ENCODE measurements around the gene CRACR2A.

Gene CRACR2A

DNA sequence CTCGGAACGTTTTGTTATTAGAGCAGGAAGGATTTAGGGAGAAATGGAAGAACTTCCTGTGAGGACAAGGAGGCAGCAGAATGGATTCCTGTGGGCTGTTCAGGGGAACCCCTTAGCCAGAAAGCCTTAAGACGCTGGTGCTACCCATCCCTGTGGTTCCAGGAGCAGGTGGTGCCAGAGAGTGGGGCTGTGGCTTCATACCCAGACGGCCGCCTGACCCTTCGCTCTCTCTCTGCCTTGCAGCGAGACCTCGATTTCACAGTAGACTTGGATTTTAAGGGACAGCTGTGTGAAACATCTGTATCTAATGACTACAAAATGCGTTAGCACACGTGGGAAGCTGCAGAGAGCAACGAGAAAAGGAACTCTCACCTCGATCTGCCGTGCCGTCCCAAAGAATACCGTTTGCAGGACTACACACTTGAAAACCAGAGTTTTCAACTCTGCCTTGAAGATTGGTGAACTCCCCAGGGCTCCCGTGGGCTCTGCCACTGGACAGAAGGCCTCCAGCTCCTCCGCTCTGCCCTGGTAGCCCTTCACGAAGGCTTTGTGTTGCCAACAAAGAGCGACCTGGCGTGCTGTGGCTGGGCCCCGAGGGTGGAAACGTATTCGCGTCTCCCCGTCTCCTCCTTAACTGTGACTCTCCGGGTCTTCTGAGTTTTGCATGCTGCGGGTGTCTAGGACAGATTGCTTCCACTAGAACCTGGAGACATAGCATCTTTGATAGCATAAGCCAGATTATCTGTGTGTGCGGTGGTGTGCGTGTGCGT lies 159.9 kb downstream of the CRACR2A start:
- no peak for DNase-seq

DNA sequence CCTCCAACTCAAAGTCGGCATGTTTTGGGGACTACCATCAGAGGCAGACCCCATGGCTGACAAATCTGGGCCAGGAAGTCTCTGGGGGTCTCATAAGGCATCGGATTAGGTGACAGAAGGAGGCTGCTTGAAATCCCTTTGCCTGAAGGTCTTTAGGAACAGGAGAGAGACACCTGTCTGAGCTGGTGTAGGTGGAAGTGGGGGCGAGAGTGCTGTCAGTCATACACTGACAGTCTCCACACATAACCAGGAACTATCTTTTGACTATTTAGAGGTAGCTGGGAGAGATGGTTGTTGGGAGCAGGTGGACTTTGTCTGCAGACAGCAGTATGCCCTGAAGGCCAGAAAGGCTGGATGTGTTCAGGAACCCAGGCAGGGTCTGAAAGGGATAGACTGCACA lies 163.2 kb downstream of the CRACR2A start:
- no peak for DNase-seq

DNA sequence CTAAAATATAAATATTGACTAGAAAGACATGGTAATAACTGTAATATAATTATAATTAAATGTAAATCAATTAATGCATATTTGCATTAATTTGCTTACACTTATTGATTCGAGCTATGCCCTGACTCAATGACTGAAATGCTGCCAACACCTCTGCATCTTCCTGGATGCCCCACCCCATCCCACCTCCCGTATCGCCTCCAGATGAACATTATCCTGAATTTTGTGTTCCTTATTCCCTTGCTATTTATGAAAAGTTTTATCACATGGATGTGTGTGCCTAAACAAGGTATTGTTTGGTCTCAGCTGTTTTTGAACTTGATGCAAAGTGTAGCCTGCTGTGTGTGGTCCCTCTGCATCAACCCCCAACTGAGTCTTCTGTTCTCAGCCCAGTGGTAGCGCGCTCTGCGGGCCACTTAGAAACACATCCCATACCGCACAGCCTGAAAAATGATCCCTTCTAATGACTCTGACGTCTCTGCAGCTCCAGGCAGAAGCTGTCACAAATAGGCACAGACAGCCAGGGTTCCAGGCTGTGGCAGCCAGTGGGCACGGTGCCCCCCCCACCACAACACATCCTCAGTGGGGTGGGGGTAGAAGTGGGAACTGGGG lies 165.4 kb downstream of the CRACR2A start:
- no peak for DNase-seq

DNA sequence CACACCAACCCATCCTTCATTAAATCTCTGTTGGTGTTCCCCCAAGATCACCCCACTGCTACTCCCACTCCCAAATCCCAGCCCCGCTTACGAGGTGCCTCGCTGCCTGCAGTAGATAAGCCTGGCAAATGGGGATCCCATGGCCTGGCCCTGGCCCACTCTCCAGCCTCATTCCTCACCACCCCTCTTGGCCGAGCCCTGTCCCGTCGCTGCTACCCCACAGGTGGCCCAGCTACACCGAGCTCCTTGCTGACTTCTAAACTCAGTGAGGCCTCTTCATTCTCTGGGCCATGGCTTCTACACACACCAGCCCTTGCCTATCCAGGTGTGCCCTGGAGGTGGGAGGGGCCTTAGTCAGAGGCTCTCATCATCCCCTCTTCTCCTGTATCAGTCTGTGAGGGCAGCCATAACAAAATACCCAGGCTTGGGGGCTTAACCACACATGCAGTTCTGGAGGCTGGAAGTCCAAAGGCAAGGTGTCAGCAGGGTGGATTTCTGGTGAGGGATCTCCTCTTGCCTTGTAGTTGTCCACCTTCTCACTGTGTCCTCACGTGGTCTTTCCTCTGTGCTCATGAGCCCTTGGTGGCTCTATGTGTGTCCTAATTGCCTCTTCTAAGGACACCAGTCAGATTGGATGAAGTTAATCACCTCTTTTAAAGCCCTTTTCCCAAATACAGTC lies 169.1 kb downstream of the CRACR2A start:
- no peak for DNase-seq

DNA sequence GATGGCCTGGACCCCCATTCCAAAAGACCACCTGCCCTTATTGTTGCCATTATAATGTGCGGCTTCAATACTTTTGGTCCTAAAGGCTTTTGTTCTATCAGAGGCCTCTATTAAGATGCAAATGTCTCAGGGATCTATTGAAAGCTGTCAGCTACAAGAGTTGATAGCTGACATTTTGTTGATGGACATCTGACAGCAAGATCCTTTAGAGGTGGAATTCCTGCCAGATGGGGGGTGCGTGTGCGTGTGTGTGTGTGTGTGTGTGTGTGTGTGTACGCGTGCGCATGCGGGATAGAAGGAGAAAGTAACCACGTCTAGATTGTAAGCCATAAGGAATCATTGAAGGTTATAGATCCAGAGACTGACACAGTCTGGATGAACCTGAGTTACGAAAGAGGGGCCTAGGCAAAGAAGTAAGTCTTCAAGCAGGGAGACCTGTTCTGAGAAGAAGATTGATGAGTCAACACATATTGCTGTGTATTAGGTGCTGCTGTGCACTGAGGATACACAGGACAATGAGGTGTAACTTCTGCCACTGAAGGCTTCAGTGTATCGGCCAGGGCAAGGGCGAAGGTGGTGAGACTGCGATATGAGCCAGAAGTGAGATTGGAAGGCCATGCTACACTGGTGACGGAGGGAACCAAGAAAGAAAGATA lies 172.7 kb downstream of the CRACR2A start:
- DNase-seq = no peak

DNA sequence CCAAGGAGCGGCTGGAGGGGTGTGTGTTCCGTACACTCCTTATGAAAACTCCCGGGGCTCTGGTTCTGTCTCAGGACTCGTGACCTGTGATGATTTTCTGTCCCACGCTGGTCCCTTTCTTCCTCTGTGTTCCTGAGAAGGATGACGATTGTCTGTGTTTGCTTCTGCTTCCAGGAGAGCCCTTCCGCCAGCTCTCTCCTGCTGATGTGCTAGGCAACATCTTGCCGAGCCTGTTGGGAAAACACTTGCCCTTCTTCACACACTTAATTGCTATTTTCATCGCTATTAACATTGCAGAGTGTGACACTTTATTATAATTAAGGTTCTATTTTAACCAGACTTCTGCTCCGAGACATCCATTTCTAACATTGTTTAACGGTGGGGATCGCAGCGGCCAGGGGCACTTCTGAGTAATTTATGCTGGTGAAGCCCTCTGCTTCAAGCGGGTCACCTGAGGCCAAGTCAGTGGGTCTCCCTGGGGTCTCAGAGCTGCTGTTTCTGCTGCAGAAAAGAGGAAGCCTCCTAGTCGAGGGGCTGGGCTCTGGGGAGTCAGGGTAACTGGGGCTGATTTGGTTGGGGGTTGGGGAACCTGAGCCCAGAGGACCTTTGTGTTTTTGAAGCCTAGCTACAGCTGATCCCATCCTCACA lies 173.3 kb downstream of the CRACR2A start:
- DNase-seq = no peak

DNA sequence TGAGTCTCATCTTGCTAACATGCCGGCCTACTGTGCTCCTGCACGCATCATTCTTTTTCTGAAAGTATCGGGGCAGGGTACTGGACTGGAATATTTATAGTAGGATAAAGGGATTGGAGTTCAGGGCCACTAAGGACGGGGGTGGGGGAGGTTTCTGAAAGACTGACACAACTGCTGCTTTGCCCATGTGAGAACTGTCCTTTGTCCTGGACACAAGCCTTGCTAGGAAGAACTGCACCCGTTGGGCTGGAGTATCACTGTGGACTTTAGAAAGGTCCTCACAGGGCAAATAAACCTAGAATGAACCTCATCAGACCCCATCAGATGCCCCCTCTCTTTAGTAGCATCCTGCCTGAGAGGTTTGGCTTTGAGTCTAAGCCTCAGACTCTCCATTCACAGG lies 174.4 kb downstream of the CRACR2A start:
- DNase-seq = no peak

DNA sequence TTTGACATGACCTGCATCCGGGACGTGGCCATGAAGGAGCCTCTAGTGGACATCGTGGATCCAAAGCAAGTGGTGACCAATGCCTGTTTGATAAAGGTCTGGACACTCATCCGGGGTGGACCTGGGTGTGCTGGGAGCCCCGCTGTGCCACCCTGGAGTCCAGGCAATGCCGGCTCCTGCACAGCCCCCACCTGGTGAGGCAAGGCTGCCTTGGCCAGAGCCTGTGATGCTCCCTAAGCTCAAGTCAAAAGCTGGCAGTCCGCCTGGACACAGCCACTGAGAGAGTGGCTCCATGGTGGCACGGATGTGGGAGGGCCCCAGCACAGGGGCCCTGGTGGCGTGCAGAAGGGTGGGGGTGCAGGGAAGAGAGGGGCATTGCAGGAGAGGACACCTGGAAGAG lies 176.0 kb downstream of the CRACR2A start:
- DNase-seq = no peak

DNA sequence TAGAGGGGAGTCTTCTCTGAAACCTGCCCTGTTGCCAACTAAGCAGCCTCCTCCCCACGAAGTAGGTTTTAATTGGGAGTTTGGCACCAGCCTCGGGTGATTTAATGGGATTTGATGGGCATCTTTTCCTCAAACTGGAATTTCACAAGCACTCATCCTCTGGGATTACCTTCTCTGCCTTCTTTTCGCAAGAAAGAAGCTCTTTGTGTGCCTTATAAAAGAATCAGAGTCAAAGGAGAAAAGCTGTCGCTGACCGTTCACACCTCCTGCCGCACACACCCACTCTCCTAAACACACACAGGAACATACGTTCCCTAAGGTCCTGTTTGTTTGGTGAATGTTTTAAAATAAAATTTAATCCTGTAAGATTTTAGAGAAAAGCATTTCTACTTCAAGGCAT lies 177.9 kb downstream of the CRACR2A start:
- no peak for DNase-seq

DNA sequence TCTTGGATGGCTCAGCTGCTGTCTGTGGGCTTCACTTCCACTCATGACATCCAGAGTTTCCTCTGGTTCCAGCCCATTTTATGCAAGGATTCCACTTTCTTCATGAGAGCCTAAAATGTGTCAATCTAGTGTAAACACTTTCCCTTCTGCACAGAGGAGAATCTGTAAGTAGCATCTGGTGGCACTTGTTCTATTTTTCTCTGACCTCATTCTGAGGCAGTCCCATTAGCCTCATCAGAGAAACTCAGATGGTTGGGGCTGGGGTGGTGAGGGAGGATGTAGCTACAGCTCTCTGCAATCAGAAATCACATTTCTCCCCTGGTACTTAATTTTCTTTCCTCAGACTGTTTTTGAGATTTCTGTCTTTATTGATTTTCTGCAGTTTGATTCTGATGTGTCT lies 180.3 kb downstream of the CRACR2A start:
- no peak for DNase-seq

DNA sequence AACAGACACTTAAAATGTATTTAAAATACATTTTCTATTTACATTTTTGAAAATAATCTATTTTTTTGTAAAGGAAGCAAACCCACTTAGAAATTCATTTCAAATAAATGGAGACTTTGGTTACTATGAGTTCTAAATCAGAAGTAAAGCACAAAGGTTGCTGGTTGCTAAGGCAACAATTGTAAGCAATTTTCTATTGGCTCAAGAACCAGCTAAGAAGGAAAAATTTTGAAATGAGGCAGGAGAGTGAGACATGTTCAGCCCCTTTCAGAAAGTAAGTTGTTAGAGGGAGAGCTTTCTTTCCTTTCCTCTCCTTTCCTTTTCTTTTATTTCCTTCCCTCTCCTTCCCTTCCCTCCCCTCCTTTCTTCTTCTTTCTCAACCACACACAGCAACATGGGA lies 181.2 kb downstream of the CRACR2A start:
- DNase-seq = no peak

DNA sequence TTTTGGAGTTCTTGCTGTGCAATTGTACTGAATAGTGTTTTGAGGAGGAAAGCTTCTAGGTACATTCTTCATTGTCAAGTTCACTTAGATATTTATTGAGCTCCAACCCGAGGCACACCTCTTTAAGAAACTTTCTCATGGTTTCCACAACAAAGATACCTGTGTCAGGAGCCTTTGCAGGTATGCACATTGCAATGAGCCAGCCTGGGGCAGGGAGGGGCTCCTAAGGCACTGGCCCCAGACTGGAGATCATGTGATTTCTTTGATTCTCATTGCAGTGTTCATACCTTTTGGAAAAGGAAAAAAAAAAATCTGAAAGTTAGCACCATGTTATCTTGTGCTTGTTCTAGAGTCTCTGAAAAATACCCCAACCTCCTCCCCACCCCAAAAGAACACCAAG lies 181.6 kb downstream of the CRACR2A start:
- DNase-seq = no peak

DNA sequence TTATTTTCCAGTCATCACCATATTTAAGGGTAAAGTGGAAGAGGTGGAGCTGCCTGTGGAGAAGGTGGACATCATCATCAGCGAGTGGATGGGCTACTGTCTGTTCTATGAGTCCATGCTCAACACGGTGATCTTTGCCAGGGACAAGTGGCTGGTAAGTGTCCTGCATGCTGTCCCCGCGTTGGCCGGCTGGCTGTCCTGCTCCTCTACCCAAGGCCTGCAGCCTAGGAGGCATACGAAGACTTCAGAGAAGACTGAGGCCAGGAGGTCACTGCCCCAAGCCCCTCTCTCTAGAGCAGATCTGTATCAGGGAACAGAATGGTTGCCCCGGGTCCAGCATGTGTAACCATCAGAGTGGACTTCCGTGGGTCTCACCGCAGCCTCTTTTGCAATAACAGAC lies 184.2 kb downstream of the CRACR2A start:
- DNase-seq = no peak

DNA sequence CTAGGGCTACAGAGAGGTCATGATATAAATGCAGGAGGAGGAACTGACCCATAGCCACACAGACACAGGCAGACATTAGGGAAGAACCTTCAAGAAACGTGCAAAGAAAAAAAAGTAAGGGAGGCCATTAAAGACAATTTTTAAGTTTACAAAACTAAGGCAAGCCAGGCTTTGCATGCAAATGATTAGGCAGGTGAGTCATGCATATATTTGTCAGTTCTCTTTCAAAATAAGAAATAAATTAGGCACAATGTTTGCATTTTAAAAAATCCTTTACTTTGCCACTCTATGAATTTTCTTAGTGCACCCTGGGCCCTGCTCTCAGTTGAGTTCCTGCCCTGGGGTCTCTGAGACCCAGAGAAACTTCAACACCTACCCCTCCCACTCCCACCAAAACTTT lies 186.9 kb downstream of the CRACR2A start:
- no peak for DNase-seq
